GM23338 (cell line): ENCODE data around the gene ING4.

Source experiments
- CREB1 ChIP-seq: fragments of 250-450 bp; sonication (Bioruptor Pico); IDR thresholded peaks from 2 replicates; pipeline ENCODE4 v1.5.0; 2020; ENCODE audit warnings: low read depth, mild to moderate bottlenecking, moderate library complexity
- EZH2 ChIP-seq: fragments of 200-600 bp; sonication (generic); IDR thresholded peaks from one replicate; pipeline ENCODE4 v1.8.0; 2017; ENCODE audit warnings: antibody characterized with exemption, mild to moderate bottlenecking, low read depth; ENCODE audit not compliant: unreplicated experiment
- POLR2AphosphoS5 ChIP-seq: IDR thresholded peaks from 2 replicates; pipeline ENCODE4 v1.6.1; 2016; ENCODE audit warnings: antibody characterized with exemption, low read depth
- TF ChIP-seq, protein P1 (sequence below), 2 experiments: fragments of 200-600 bp in 1 of 2; sonication (generic) in 1 of 2; conservative IDR thresholded peaks; 2 replicates each; pipeline versions ENCODE4 v1.5.1 to v1.6.1; 2016 to 2017; ENCODE audit warnings: antibody characterized with exemption in 2 of 2, low read depth in 2 of 2, mild to moderate bottlenecking in 2 of 2, moderate library complexity in 1 of 2
- TF ChIP-seq, protein P2 (sequence below): IDR thresholded peaks from one replicate; pipeline ENCODE4 v1.6.1; 2018; ENCODE audit warnings: antibody characterized with exemption; ENCODE audit not compliant: unreplicated experiment

DNA sequence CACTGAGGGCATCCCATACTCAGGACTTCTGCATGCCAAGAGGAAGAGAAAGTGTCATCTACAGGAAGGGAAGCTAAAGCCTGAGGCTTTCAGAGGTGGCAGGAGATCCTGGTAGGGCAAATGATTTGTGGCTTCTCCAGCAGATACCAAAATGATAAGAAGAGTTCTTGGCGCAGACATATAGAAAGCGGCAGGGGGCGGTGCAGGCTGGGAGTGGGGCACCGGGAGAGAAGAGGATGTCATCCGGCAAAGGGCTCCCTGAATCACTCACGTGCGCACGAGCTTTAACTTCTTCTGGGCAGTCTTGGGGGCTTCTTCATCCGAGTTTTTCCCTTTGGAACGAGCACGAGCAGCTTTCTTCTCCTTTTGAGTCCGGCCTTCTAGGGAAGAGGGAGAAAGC lies 10.5 kb downstream of the ING4 start:
- TF ChIP-seq, protein P1, sequence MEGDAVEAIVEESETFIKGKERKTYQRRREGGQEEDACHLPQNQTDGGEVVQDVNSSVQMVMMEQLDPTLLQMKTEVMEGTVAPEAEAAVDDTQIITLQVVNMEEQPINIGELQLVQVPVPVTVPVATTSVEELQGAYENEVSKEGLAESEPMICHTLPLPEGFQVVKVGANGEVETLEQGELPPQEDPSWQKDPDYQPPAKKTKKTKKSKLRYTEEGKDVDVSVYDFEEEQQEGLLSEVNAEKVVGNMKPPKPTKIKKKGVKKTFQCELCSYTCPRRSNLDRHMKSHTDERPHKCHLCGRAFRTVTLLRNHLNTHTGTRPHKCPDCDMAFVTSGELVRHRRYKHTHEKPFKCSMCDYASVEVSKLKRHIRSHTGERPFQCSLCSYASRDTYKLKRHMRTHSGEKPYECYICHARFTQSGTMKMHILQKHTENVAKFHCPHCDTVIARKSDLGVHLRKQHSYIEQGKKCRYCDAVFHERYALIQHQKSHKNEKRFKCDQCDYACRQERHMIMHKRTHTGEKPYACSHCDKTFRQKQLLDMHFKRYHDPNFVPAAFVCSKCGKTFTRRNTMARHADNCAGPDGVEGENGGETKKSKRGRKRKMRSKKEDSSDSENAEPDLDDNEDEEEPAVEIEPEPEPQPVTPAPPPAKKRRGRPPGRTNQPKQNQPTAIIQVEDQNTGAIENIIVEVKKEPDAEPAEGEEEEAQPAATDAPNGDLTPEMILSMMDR (conservative IDR thresholded peaks at IDR 0.05; ENCODE audit: low read depth in 2 of 2), result peak; percentile 39 to 49
- no peak for TF ChIP-seq POLR2AphosphoS5
- TF ChIP-seq, protein P2, sequence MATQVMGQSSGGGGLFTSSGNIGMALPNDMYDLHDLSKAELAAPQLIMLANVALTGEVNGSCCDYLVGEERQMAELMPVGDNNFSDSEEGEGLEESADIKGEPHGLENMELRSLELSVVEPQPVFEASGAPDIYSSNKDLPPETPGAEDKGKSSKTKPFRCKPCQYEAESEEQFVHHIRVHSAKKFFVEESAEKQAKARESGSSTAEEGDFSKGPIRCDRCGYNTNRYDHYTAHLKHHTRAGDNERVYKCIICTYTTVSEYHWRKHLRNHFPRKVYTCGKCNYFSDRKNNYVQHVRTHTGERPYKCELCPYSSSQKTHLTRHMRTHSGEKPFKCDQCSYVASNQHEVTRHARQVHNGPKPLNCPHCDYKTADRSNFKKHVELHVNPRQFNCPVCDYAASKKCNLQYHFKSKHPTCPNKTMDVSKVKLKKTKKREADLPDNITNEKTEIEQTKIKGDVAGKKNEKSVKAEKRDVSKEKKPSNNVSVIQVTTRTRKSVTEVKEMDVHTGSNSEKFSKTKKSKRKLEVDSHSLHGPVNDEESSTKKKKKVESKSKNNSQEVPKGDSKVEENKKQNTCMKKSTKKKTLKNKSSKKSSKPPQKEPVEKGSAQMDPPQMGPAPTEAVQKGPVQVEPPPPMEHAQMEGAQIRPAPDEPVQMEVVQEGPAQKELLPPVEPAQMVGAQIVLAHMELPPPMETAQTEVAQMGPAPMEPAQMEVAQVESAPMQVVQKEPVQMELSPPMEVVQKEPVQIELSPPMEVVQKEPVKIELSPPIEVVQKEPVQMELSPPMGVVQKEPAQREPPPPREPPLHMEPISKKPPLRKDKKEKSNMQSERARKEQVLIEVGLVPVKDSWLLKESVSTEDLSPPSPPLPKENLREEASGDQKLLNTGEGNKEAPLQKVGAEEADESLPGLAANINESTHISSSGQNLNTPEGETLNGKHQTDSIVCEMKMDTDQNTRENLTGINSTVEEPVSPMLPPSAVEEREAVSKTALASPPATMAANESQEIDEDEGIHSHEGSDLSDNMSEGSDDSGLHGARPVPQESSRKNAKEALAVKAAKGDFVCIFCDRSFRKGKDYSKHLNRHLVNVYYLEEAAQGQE, result no peak
- TF ChIP-seq EZH2, result no peak
- TF ChIP-seq CREB1 (CRISPR knock-in tag), result no peak
